MCF 10A (cell line): ENCODE measurements around the gene OLFM1. TPM values are rescaled to one million over a fixed set of nuclear protein-coding genes. Genes with fewer than 3 reads are reported as not detected.

Experiments
- BruUV-seq: library from RNA; stranded (reverse); fragments of 400-500 nt; replicated peaks from 2 replicates; lab custom pipeline; 2021; lab: Mats Ljungman, UMichigan
- CTCF ChIA-PET: fragments of 300-600 bp; sonication (Branson Sonifier 250); formaldehyde crosslinking; extraction: SDS; loops from one replicate; lab custom pipeline; 2021; ENCODE audit warnings: antibody characterized with exemption, inconsistent platforms; lab: Yijun Ruan, JAX
- POLR2A ChIA-PET: fragments of 300-600, 350-650 bp; sonication (Branson Sonifier 250); formaldehyde crosslinking; extraction: SDS; loops from one replicate; lab custom pipeline; 2020; ENCODE audit warnings: antibody characterized with exemption, inconsistent platforms; lab: Yijun Ruan, JAX
- DNase-seq: peaks from one replicate; pipeline ENCODE4 v3.0.0-alpha.2; 2018; ENCODE audit not compliant: unreplicated experiment
- H3K27ac Mint-ChIP-seq: one replicate; pipeline ENCODE4 v1.8.0; 2022; ENCODE audit warnings: mild to moderate bottlenecking, low read depth, mixed read lengths; ENCODE audit not compliant: unreplicated experiment
- H3K27me3 Mint-ChIP-seq: one replicate; pipeline ENCODE4 v1.8.0; 2022; ENCODE audit warnings: mixed read lengths; ENCODE audit not compliant: insufficient read depth, unreplicated experiment
- H3K36me3 Mint-ChIP-seq: one replicate; pipeline ENCODE4 v1.8.0; 2022; ENCODE audit warnings: mild to moderate bottlenecking, moderate library complexity, mixed read lengths; ENCODE audit not compliant: insufficient read depth, unreplicated experiment
- H3K4me1 Mint-ChIP-seq: one replicate; pipeline ENCODE4 v1.8.0; 2022; ENCODE audit warnings: mixed read lengths; ENCODE audit not compliant: insufficient read depth, unreplicated experiment
- H3K4me3 Mint-ChIP-seq: one replicate; pipeline ENCODE4 v1.8.0; 2022; ENCODE audit warnings: mild to moderate bottlenecking, moderate library complexity, mixed read lengths; ENCODE audit not compliant: unreplicated experiment
- H3K9me3 Mint-ChIP-seq: one replicate; pipeline ENCODE4 v1.8.0; 2022; ENCODE audit warnings: mixed read lengths; ENCODE audit not compliant: unreplicated experiment
- CTCF ChIP-seq: fragments of 200-600 bp; IDR thresholded peaks from one replicate; pipeline ENCODE4 v1.8.0; 2022; ENCODE audit warnings: antibody characterized with exemption, mild to moderate bottlenecking; ENCODE audit not compliant: unreplicated experiment
- intact Hi-C: fragments of 100-400 bp; cut with micrococcal nuclease; formaldehyde crosslinking; loops from 2 replicates; pipeline ENCODE4 v1.14.1; 2022
- total RNA-seq: library from RNA; stranded (reverse); gene quantifications from 2 replicates; pipeline ENCODE4 v1.2.3, GENCODE V29; 2022

Gene OLFM1
- total RNA-seq, 1 experiment from 2014 or later, result not detected

GRCh38 chr9:135051316-135052038 lies 36.0 kb upstream of the OLFM1 start:
- intact Hi-C loops, result no loop called here
- ChIA-PET CTCF (interaction anchor here (0.7 kb wide), 2 partner anchors 39 to 591 kb away, joined by 3 to 4 read pairs; no protein-coding TSS in a partner anchor), POLR2A (interaction anchor here (0.6 kb wide), 1 partner anchor 596 kb away, joined by 4 read pairs; no protein-coding TSS in a partner anchor)
- TF ChIP-seq CTCF, result no peak
- DNase-seq, result no peak
- Mint-ChIP-seq H3K27me3 (peaks cover 73% of the 10 kb centered on the region), H3K9me3 (no peaks in the 10 kb centered on the region), H3K4me1 (no peaks in the 10 kb centered on the region), H3K27ac (no peak overlapping the region), H3K36me3 (no peaks in the 10 kb centered on the region), H3K4me3 (no peak overlapping the region)
- no TSS peak for BruUV-seq

GRCh38 chr9:135053133-135053532 lies 34.3 kb upstream of the OLFM1 start:
- no peaks in the 10 kb centered on the region for H3K36me3 Mint-ChIP-seq
- no peaks in the 10 kb centered on the region for H3K4me1 Mint-ChIP-seq
- peaks cover 77% of the 10 kb centered on the region for H3K27me3 Mint-ChIP-seq
- no peaks in the 10 kb centered on the region for H3K9me3 Mint-ChIP-seq
- ChIA-PET POLR2A (no interaction called here), CTCF (no interaction called here)
- intact Hi-C loops, result no loop called here
- H3K27ac Mint-ChIP-seq, result no peak overlapping the region
- DNase-seq, result no peak
- BruUV-seq, result no TSS peak
- TF ChIP-seq CTCF, result no peak
- H3K4me3 Mint-ChIP-seq, result no peak overlapping the region

GRCh38 chr9:135055181-135055580 lies 32.3 kb upstream of the OLFM1 start:
- CTCF ChIA-PET, result no interaction called here
- no peak for DNase-seq
- POLR2A ChIA-PET, result interaction anchor here (0.6 kb wide), 1 partner anchor 39 kb away, joined by 4 read pairs; no protein-coding TSS in a partner anchor
- intact Hi-C loops, result no loop called here
- Mint-ChIP-seq H3K27me3 (peaks cover 77% of the 10 kb centered on the region), H3K4me3 (no peak overlapping the region), H3K4me1 (no peaks in the 10 kb centered on the region), H3K9me3 (no peaks in the 10 kb centered on the region), H3K27ac (no peak overlapping the region), H3K36me3 (no peaks in the 10 kb centered on the region)
- no peak for TF ChIP-seq CTCF
- no TSS peak for BruUV-seq

GRCh38 chr9:135056541-135056940 lies 30.9 kb upstream of the OLFM1 start:
- H3K36me3 Mint-ChIP-seq, result no peaks in the 10 kb centered on the region
- TF ChIP-seq CTCF, result no peak
- no peaks in the 10 kb centered on the region for H3K9me3 Mint-ChIP-seq
- no peaks in the 10 kb centered on the region for H3K4me1 Mint-ChIP-seq
- BruUV-seq, result no TSS peak
- H3K27ac Mint-ChIP-seq, result no peak overlapping the region
- intact Hi-C loops, result no loop called here
- ChIA-PET CTCF (interaction anchor here (1.2 kb wide), 1 partner anchor 23 kb away, joined by 5 read pairs; no protein-coding TSS in a partner anchor), POLR2A (no interaction called here)
- no peak for DNase-seq
- H3K27me3 Mint-ChIP-seq, result peaks cover 91% of the 10 kb centered on the region
- no peak overlapping the region for H3K4me3 Mint-ChIP-seq
